GM12892 (cell line): Measurements from ENCODE around the gene TUBGCP5. TPM values are rescaled to one million over a fixed set of nuclear protein-coding genes. Genes with fewer than 3 reads are reported as not detected.
"Not testable (repeated sequence)": the region's sequence is repeated elsewhere in the genome, so short reads cannot be mapped to it uniquely, and the experiment has no call there.

Experiments used
- DNase-seq: peaks from one replicate; pipeline ENCODE4 v3.0.0; 2011; ENCODE audit not compliant: insufficient read length
- FAIRE-seq: peaks from 2 replicates; lab custom pipeline; 2011; peaks lifted over from hg19 to GRCh38; lab: Jason Lieb, UNC
- POLR2A ChIP-seq: IDR thresholded peaks from 2 replicates; pipeline ENCODE4 v1.6.1; 2011; ENCODE audit warnings: low read depth, low read length, control low read depth
- POLR2AphosphoS5 ChIP-seq: IDR thresholded peaks from 2 replicates; pipeline ENCODE4 v1.6.1; 2011; ENCODE audit warnings: low read depth, low read length, control low read depth
- TAF1 ChIP-seq: IDR thresholded peaks from 2 replicates; pipeline ENCODE4 v1.6.1; 2011; ENCODE audit warnings: low read depth, mild to moderate bottlenecking, control low read depth, low read length, borderline replicate concordance
- polyA plus RNA-seq: library from polyadenylated mRNA; unstranded; fragments of >200 nt; gene quantifications from one replicate; pipeline ENCODE4 v1.2.1, GENCODE V29; 2012; ENCODE audit warnings: missing spikeins, inconsistent platforms; ENCODE audit not compliant: missing spikeins

The TUBGCP5 gene
- 14.6 TPM for polyA plus RNA-seq

DNA sequence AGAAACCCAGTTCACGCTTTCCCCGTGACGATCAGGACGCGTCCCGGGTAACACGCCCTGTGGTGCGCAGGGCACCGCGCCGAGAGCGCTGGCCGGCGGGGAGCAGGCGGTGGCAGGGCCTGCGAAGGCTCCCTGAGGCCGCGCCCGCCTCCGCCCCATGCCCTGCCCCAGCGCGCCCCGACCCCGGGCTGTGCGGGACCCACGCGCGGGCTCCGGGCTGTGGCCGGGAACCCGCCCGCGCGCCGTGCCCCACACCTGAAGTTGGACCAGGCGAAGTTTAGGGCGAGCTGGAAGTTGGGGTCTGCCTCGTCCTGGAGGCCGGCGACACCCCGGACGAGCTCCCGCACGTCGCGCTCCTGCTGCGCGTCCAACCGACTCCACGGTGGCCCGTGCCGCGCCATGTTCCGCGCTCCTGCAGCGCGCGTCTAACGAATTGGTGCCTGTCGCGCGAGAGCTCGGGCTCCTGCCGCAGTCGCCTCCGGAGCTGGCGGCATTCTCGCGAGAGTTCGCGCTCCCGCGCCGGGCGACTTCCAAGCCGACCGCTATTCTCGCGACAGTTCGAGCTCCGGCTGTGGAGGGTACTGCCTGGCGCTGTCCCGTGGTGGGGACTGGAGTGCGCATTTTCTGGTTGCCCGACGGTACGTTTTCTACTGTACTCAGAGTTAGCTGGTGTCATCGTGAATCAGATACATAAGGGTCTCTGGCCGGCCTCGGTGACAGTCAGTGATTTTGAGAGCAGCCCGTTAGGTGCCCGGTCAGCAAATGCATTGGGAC, at the start of gene TUBGCP5:
Gene TUBGCP5 (minus strand): TSS at position 427 of the 774 bp plus-strand sequence. CDS start 26 bp downstream, at position 401.
- DNase-seq = peak; percentile 90
- TF ChIP-seq TAF1 = peak; percentile 93
- peak; percentile 99 for TF ChIP-seq POLR2A
- TF ChIP-seq POLR2AphosphoS5 = peak; percentile 96
- no peak for FAIRE-seq

DNA sequence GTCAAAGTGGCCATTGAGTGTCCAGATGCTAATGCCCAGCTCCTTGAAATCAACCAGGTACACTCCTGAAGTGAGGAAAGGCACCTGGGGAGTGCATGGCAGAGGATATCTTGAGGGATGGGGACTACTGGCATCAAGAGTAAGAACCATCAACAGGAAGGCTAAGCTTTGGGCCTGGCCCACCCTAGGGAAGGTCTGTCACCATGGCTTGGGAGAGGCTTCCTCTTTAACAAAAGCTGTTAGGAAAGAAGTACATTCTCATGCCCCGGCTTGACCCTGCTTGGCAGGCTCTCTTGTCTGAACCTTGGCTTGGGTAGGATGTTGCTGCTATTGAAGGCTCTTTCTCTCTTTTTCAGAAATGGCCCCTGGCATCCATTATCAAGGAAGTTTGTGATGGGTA, 43.7 kb upstream of the TUBGCP5 start:
- no peak for TF ChIP-seq POLR2AphosphoS5
- no peak for TF ChIP-seq TAF1
- no peak for TF ChIP-seq POLR2A
- no peak for DNase-seq
- no peak for FAIRE-seq

DNA sequence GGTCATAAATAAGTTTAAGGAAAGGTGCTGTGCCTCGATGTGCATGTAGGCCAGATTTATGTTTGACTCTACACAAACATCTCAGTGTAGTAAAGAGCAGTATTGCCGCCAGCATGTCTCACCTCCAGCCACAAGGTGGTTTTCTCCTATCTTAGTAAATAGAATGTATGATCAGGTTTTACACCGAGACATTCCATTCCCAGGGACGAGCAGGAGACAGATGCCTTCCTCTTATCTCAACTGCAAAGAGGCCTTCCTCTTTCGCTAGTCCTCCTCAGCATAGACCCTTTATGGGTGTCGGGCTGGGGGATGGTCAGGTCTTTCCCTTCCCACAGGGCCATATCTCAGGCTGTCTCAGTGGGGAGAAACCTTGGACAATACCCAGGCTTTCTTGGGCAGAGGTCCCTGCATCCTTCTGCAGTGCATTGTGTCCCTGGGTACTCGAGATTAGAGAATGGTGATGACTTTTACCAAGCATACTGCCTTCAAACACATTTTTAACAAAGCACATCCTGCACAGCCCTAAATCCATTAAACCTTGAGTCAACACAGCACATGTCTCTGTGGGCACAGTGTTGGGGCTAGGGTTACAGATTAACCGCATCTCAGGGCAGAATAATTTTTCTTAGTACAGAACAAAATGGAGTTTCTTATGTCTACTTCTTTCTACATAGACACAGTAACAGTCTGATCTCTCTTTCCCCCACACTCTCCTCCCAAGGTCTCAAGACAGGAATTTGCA, 42.8 kb upstream of the TUBGCP5 start:
- DNase-seq, FAIRE-seq: not testable (repeated sequence)

DNA sequence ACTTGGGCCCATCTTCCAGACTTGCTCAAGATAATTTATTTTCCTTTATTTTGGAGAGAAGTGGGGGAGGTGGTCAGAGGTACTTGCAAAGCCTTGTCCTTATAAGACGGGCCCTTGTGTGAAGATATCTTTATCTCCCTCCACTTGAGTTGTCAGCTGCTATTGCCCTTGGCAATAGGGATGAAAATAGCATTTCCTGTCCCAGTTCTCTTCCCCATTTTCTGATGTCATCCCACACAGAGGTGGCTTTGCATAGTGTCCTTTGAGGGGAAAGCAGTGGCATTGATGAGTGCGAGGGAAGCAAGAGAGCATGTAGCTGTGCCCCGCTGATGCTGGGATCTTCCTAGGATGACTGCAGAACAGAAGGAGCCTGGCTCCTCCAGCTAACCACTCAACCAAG, 41.9 kb upstream of the TUBGCP5 start:
- DNase-seq (no peak), FAIRE-seq (no peak)
- TF ChIP-seq POLR2A (no peak), POLR2AphosphoS5 (no peak), TAF1 (no peak)

- no peak for FAIRE-seq
- no peak for DNase-seq
- no peak for TF ChIP-seq POLR2AphosphoS5
- TF ChIP-seq POLR2A = no peak
- TF ChIP-seq TAF1 = no peak
These were observed 40.4 kb upstream of the TUBGCP5 start for GRCh38 chr15:23079766-23080165.

DNA sequence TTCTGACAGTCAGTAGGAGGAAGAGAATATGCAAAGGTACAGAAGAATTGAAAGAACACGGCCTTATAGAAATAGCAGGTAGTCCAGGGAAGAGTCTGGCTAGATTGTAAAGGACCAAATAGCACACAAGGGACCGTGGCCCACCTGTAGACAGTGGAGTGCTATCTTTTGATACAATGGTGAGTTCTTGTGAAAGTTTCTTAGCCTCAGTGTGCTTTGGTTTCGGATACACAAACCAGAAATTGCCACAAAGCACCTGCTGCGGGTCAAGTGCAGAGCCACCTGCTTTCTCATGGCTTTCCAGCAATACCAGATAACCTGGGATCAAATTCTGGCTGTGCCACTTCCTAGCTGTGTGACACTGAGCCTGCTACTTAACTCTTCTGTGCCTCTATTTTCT, 36.6 kb upstream of the TUBGCP5 start:
- DNase-seq = no peak
- TF ChIP-seq POLR2AphosphoS5 (no peak), POLR2A (no peak), TAF1 (no peak)
- no peak for FAIRE-seq

DNA sequence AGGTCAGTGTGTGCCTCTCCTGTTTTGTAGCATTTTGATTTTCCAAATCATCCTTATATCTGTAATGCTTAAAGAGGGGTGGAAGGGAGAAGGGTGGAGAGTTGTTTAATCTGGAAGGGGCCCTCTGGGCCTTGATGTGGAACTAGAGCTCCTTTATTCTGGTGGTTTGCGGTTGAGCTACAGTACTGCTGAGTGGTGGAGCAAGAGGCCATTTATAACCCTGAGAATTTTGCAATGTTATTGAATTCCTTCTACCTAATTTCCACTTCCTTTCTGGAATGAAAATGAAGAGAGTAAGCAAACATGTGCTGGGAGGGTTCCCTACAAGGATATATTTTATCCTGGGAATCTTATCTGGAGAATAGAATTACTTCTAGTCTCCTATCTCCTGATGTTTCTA, 35.3 kb upstream of the TUBGCP5 start:
- DNase-seq = no peak
- TF ChIP-seq TAF1 = no peak
- TF ChIP-seq POLR2AphosphoS5 = no peak
- no peak for TF ChIP-seq POLR2A
- no peak for FAIRE-seq

- TF ChIP-seq TAF1 (no peak), POLR2AphosphoS5 (no peak), POLR2A (no peak)
- DNase-seq (no peak), FAIRE-seq (no peak)
These were observed 34.7 kb upstream of the TUBGCP5 start for GRCh38 chr15:23073890-23074646.

DNA sequence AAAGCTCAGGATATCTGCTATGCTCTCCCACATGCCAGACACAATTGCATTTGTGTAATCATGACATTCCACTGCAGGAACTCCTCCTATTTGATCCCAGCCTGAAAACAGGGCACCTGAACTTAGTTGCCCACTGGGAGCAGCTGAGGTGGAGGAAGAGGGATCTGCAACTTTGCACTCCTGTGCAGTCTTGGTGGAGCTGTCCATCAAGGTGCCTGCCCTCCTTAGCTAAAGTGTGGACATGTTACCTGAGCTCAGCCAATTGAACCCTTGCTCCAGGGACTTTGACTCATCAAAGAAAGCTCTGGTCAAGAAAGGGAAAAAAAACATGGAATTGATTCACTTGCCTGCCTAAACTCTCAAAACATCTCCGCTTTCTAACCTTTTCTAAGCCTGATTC, 33.3 kb upstream of the TUBGCP5 start:
- DNase-seq (no peak), FAIRE-seq (no peak)
- TF ChIP-seq TAF1 (no peak), POLR2A (no peak), POLR2AphosphoS5 (no peak)

DNA sequence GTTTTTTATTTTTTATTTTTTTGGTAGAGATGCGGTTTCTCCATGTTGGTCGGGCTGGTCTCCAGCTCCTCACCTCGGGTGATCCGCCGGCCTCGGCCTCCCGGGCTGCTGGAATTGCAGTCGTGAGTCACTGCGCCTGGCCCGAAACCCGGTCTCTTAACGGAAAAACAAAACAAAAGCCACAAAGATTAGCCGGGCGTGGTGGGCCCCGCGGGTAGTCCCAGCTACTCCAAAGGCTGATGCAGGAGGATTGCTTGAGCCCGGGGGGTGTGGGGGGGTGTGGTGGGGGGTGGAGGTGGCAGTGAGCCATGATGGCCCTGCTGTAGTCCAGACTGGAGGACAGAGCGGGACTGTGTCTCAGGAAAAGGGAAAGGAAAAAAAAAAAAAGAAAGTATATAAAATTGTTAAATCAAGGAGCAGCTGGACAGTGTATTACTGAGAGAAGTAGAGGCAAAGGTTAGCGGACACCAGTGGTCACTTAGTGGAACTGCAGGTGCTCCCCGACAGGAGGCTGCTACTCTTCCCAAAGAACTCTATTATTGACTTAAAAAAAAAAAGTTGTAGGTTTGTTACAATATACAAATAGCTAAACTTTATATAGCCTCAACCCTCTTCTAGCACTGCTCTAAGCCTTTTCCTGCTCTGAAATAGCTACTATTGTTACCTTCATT, 30.3 kb upstream of the TUBGCP5 start:
- no peak for TF ChIP-seq POLR2A
- TF ChIP-seq POLR2AphosphoS5 = no peak
- TF ChIP-seq TAF1 = no peak
- FAIRE-seq = no peak
- DNase-seq = no peak

- TF ChIP-seq POLR2A = no peak
- TF ChIP-seq TAF1 = no peak
- no peak for TF ChIP-seq POLR2AphosphoS5
- no peak for DNase-seq
- FAIRE-seq = no peak
These were observed 28.0 kb upstream of the TUBGCP5 start for GRCh38 chr15:23067416-23067815.
